ENCODE data around the gene ZFTA.

ZFTA gene

GRCh38 chr11:63719987-63720386 is 48.6 kb downstream of the ZFTA start:
- H3K4me1 ChIP-seq (ENCODE audit: control insufficient read depth in 2 of 2, insufficient read depth in 2 of 2, low read length in 2 of 2) = no peaks in the 10 kb centered on the region
- H3K9ac ChIP-seq (ENCODE audit: low read depth in 1 of 2, low read length in 2 of 2) = no peak overlapping the region
- H3K36me3 ChIP-seq (ENCODE audit: control insufficient read depth in 2 of 2, insufficient read depth in 2 of 2, low read length in 2 of 2) = peaks cover 0 to 7% of the 10 kb centered on the region in 2 donors
- no peak overlapping the region for H3K27ac ChIP-seq (ENCODE audit: low read depth in 2 of 2, low read length in 2 of 2)
- no peaks in the 10 kb centered on the region for H3K27me3 ChIP-seq (ENCODE audit: control insufficient read depth in 2 of 2, insufficient read depth in 2 of 2, low read length in 2 of 2)
- H3K4me3 ChIP-seq (ENCODE audit: low read length in 2 of 2) = no peak overlapping the region
- H3K9me3 ChIP-seq (ENCODE audit: control insufficient read depth in 2 of 2, low read length in 2 of 2) = no peaks in the 10 kb centered on the region

DNA sequence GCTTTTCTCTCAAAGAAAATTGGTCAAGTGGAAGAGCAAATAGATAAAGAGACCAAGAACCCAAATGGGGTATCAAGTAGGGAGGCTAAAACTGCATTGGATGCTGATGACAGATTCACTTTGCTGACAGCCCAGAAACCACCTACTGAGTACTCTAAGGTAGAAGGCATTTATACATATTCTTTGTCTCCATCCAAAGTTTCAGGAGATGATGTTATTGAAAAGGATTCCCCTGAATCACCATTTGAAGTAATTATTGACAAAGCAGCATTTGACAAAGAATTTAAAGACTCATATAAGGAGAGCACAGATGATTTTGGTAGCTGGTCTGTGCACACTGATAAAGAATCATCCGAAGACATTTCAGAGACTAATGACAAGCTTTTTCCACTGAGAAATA is 49.6 kb downstream of the ZFTA start:
- Histone ChIP-seq H3K4me1 (ENCODE audit: control insufficient read depth in 2 of 2, insufficient read depth in 2 of 2, low read length in 2 of 2) (no peaks in the 10 kb centered on the region), H3K36me3 (ENCODE audit: control insufficient read depth in 2 of 2, insufficient read depth in 2 of 2, low read length in 2 of 2) (peaks cover 2 to 7% of the 10 kb centered on the region in 2 donors), H3K4me3 (ENCODE audit: low read length in 2 of 2) (no peak overlapping the region), H3K9ac (ENCODE audit: low read depth in 1 of 2, low read length in 2 of 2) (no peak overlapping the region), H3K9me3 (ENCODE audit: control insufficient read depth in 2 of 2, low read length in 2 of 2) (no peaks in the 10 kb centered on the region), H3K27ac (ENCODE audit: low read depth in 2 of 2, low read length in 2 of 2) (no peak overlapping the region), H3K27me3 (ENCODE audit: control insufficient read depth in 2 of 2, insufficient read depth in 2 of 2, low read length in 2 of 2) (no peaks in the 10 kb centered on the region)
